ENCODE results near the gene WDR11. TPM values are rescaled to one million over a fixed set of nuclear protein-coding genes. Genes with fewer than 3 reads are reported as not detected.

Gene WDR11
- total RNA-seq, 1 donor from 2014 or later = 70.9 TPM

GRCh38 chr10:120813085-120813484 lies 38.1 kb upstream of the WDR11 start:
- Mint-ChIP-seq H3K4me3 (no peak overlapping the region), H3K27me3 (ENCODE audit: insufficient read depth, low read depth) (peaks cover 2% of the 10 kb centered on the region), H3K27ac (no peak overlapping the region), H3K4me1 (no peaks in the 10 kb centered on the region), H3K36me3 (no peaks in the 10 kb centered on the region), H3K9me3 (no peaks in the 10 kb centered on the region)
- Histone ChIP-seq H4K20me1 (ENCODE audit: low read depth) (no peaks in the 10 kb centered on the region), H3K27ac (no peak overlapping the region), H2AFZ (replicated peaks) (no peak overlapping the region), H3K9ac (no peak overlapping the region), H3K4me2 (no peak overlapping the region), H3K27me3 (no peaks in the 10 kb centered on the region), H3K4me3 (no peak overlapping the region), H3K4me1 (peaks cover 7% of the 10 kb centered on the region), H3F3A (ENCODE audit: low read depth) (no peaks in the 10 kb centered on the region), H3K9me3 (ENCODE audit: low read depth) (no peaks in the 10 kb centered on the region), H3K79me2 (ENCODE audit: low read depth) (no peaks in the 10 kb centered on the region), H3K36me3 (no peaks in the 10 kb centered on the region)
- no peak for DNase-seq (ENCODE audit: low spot score)
- TF ChIP-seq EZH2phosphoT487 (IDR thresholded peaks at IDR 0.05) (no peak), CTCF (IDR thresholded peaks at IDR 0.05) (no peak), EZH2 (IDR thresholded peaks at IDR 0.05) (no peak)

- Histone ChIP-seq H2AFZ (replicated peaks) (no peak overlapping the region), H3K4me2 (no peak overlapping the region)
- peaks cover 2% of the 10 kb centered on the region for H3K27me3 Mint-ChIP-seq (ENCODE audit: insufficient read depth, low read depth)
Measured at GRCh38 chr10:120818301-120818700, 32.9 kb upstream of the WDR11 start.

GRCh38 chr10:120819366-120819765 lies 31.8 kb upstream of the WDR11 start:
- H3K9ac ChIP-seq = no peak overlapping the region
- TF ChIP-seq EZH2phosphoT487 (IDR thresholded peaks at IDR 0.05) (no peak), EZH2 (IDR thresholded peaks at IDR 0.05) (no peak), CTCF (IDR thresholded peaks at IDR 0.05) (no peak)
- H3K27ac Mint-ChIP-seq = no peak overlapping the region
- H3K9me3 ChIP-seq (ENCODE audit: low read depth) = no peaks in the 10 kb centered on the region
- H3K36me3 Mint-ChIP-seq = no peaks in the 10 kb centered on the region
- H3K4me1 ChIP-seq = peaks cover 13% of the 10 kb centered on the region
- H3K27ac ChIP-seq = no peak overlapping the region
- no peak overlapping the region for H2AFZ ChIP-seq (replicated peaks)
- H3K4me1 Mint-ChIP-seq = peaks cover 3% of the 10 kb centered on the region
- H3K9me3 Mint-ChIP-seq = no peaks in the 10 kb centered on the region
- no peaks in the 10 kb centered on the region for H3K36me3 ChIP-seq
- no peak overlapping the region for H3K4me3 ChIP-seq
- no peaks in the 10 kb centered on the region for H3K79me2 ChIP-seq (ENCODE audit: low read depth)
- no peaks in the 10 kb centered on the region for H4K20me1 ChIP-seq (ENCODE audit: low read depth)
- no peaks in the 10 kb centered on the region for H3F3A ChIP-seq (ENCODE audit: low read depth)
- no peak overlapping the region for H3K4me2 ChIP-seq
- no peak for DNase-seq (ENCODE audit: low spot score)
- peaks cover 2% of the 10 kb centered on the region for H3K27me3 Mint-ChIP-seq (ENCODE audit: insufficient read depth, low read depth)
- H3K4me3 Mint-ChIP-seq = no peak overlapping the region
- H3K27me3 ChIP-seq = no peaks in the 10 kb centered on the region

More at GRCh38 chr10:120818301-120818700, 32.9 kb upstream of the WDR11 start:
- Mint-ChIP-seq H3K4me3 (no peak overlapping the region), H3K4me1 (no peaks in the 10 kb centered on the region), H3K36me3 (no peaks in the 10 kb centered on the region), H3K9me3 (no peaks in the 10 kb centered on the region), H3K27ac (no peak overlapping the region)
- Histone ChIP-seq H3K36me3 (no peaks in the 10 kb centered on the region), H3K79me2 (ENCODE audit: low read depth) (no peaks in the 10 kb centered on the region), H3F3A (ENCODE audit: low read depth) (no peaks in the 10 kb centered on the region), H3K27me3 (no peaks in the 10 kb centered on the region), H3K4me3 (no peak overlapping the region), H3K27ac (no peak overlapping the region), H4K20me1 (ENCODE audit: low read depth) (no peaks in the 10 kb centered on the region), H3K4me1 (peaks cover 12% of the 10 kb centered on the region), H3K9me3 (ENCODE audit: low read depth) (no peaks in the 10 kb centered on the region), H3K9ac (no peak overlapping the region)
- TF ChIP-seq EZH2 (IDR thresholded peaks at IDR 0.05) (no peak), CTCF (IDR thresholded peaks at IDR 0.05) (peak; percentile 22), EZH2phosphoT487 (IDR thresholded peaks at IDR 0.05) (no peak)
- DNase-seq (ENCODE audit: low spot score) = peak; percentile 55
